GM23338 (cell line): ENCODE results near the gene TNKS2.

ENCODE experiments used
- CREB1 ChIP-seq: fragments of 250-450 bp; sonication (Bioruptor Pico); IDR thresholded peaks from 2 replicates; pipeline ENCODE4 v1.5.0; 2020; ENCODE audit warnings: low read depth, mild to moderate bottlenecking, moderate library complexity
- CTCF ChIP-seq, 2 experiments: fragments of 200-600 bp in 1 of 2; sonication (generic) in 1 of 2; conservative IDR thresholded peaks; 2 replicates each; pipeline versions ENCODE4 v1.5.1 to v1.6.1; 2016 to 2017; ENCODE audit warnings: antibody characterized with exemption in 2 of 2, low read depth in 2 of 2, mild to moderate bottlenecking in 2 of 2, moderate library complexity in 1 of 2
- EZH2 ChIP-seq: fragments of 200-600 bp; sonication (generic); IDR thresholded peaks from one replicate; pipeline ENCODE4 v1.8.0; 2017; ENCODE audit warnings: antibody characterized with exemption, mild to moderate bottlenecking, low read depth; ENCODE audit not compliant: unreplicated experiment
- EZH2phosphoT487 ChIP-seq: fragments of 200-600 bp; sonication (generic); IDR thresholded peaks from one replicate; pipeline ENCODE4 v1.8.1; 2018; ENCODE audit warnings: antibody characterized with exemption; ENCODE audit not compliant: unreplicated experiment
- JUNB ChIP-seq: IDR thresholded peaks from one replicate; pipeline ENCODE4 v1.6.1; 2016; ENCODE audit warnings: antibody characterized with exemption; ENCODE audit not compliant: unreplicated experiment
- POLR2AphosphoS5 ChIP-seq: IDR thresholded peaks from 2 replicates; pipeline ENCODE4 v1.6.1; 2016; ENCODE audit warnings: antibody characterized with exemption, low read depth
- REST ChIP-seq: IDR thresholded peaks from one replicate; pipeline ENCODE4 v1.6.1; 2018; ENCODE audit warnings: antibody characterized with exemption; ENCODE audit not compliant: unreplicated experiment
- STAT1 ChIP-seq: IDR thresholded peaks from one replicate; pipeline ENCODE4 v1.6.1; 2016; ENCODE audit warnings: antibody characterized with exemption; ENCODE audit not compliant: unreplicated experiment

DNA sequence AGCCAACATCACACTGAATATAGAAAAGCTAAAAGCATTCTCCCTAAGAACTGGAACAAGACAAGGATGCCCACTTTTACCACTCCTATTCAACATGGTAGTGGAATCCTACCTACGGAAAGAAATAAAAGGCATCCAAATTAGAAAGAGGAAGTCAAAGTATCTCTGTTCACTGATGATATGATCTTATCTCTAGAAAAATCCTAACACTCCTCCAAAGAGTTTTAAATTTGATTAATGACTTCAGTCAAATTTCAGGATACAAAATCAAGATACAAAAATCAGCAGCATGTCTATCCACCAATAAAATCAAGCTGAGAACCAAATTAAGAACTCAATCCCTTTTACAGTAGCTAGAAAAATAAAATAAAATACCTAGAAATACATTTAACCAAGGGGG lies 35.3 kb upstream of the TNKS2 start:
- TF ChIP-seq EZH2phosphoT487: no peak
- no peak for TF ChIP-seq CTCF (conservative IDR thresholded peaks at IDR 0.05; ENCODE audit: low read depth in 2 of 2)
- no peak for TF ChIP-seq EZH2
- TF ChIP-seq REST: no peak
- TF ChIP-seq STAT1: no peak
- TF ChIP-seq POLR2AphosphoS5: no peak
- no peak for TF ChIP-seq JUNB
- TF ChIP-seq CREB1 (CRISPR knock-in tag): no peak
